Stimulated activated CD4-positive, alpha-beta T cell treated with anti-CD3 and anti-CD28 coated beads, Interleukin-15, amount 100 ng/mL, for 48 hours (primary cell): ENCODE measurements around the gene SHH.
"Not testable (repeated sequence)": the region's sequence is repeated elsewhere in the genome, so short reads cannot be mapped to it uniquely, and the experiment has no call there.

Experiments
- DNase-seq, 2 donors: peaks; one replicate each; pipeline ENCODE4 v3.0.0-alpha.2; 2020; ENCODE audit warnings: low read depth in 2 of 2

The SHH gene

GRCh38 chr7:155842496-155843265, 30.4 kb upstream of the SHH start:
- no peak for DNase-seq

GRCh38 chr7:155840909-155841308, 28.6 kb upstream of the SHH start:
- no peak for DNase-seq

GRCh38 chr7:155840262-155840885, 28.1 kb upstream of the SHH start:
- DNase-seq, result no peak

DNA sequence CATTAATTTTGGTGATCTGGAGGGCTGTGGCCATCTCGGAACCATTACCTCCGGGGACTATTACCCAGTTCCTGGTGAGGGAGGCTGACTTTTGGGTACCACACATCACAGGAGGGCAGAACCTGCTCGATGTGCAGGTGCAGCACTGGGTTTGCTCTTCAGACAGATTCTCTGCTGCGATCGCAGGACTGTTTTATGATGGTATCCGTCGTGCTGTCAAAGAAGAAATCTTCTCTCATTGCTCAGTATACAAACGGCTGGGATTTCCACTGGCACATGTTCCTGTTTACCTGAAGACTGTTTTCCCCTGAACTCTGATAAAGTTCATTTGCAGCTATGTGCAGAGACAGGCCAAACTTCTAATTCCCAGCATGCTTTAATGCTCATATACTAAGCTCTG, 27.2 kb upstream of the SHH start:
- DNase-seq, result no peak

DNA sequence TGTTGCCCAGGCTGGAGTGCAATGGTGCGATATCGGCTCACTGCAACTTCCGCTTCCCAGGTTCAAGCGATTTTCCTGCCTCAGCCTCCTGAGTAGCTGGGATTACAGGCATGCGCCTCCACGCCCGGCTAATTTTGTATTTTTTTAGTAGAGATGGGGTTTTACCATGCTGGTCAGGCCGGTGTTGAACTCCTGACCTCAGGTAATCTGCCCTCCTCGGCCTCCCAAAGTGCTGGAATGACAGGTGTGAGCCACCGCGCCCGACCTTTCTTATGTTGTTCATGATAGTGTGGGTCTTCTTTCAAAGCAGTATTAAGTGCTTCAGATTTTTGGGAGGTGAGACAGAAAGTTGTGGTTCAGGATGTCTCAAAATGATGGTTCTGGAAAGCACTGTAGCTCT, 26.0 kb upstream of the SHH start:
- not testable (repeated sequence) for DNase-seq

DNA sequence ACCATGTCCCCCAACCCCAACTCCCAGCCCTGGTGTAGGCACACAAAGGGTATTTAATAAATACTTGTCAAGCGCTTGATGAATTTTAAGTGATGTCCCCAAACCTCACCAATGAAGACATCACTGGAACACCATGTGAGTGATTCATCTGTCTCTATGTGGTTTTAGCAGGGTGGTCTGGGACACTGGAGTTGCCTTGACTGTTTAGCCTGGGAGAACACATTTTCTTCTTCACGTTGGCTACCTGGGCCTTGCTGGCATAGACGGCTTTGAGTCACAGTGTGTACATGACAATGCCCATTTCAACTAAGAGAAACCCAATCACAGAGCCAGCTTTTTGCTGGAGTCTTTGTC, 24.8 kb upstream of the SHH start:
- DNase-seq, result no peak

DNA sequence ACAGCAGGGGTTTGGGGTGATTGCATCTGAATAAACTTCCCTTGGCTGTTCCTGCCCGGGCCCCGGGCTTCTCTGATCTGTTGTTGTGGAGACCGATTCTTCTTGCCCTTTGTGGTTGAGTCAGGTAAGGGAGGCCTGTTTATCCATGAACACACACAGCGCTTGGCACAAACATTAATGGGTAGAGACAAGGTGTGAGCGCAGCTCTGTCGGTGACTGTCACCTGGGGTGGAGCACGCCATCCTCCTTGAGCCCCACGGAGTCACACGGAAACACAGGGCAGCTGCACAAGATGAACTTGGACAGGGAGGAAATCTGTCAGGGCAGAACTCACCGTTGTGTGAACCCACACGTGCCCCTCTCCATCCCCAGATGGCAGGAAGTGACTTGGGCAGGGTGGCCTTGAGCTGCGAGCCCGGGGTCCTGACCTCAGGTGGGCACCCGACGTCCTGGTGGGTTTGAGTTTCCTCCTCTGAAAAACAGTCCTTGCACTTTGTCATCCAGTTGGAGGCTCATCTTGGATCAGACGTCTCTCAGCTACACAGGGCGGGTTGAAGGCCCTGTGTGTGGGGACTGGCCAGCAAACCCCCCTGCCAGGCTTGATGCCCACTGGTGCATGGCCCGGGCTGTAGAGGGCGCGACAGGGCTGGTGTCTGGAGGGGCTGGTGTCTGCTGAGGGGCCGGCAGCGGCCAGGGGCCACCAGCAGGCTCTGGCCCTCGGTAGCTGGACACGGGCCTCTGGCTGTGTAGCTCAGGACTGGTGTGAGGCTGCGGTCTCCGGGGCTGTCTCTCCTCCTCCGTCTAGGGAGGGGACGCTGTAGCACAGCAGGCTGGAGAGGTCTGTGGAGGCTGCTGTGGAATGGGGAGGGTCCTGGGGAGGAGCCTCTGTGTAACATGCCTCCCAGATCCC, 24.2 kb upstream of the SHH start:
- no peak for DNase-seq

- DNase-seq, result no peak
Observed at GRCh38 chr7:155835446-155836215, 23.4 kb upstream of the SHH start.

GRCh38 chr7:155834486-155835048, 22.3 kb upstream of the SHH start:
- DNase-seq, result no peak

- no peak for DNase-seq
Observed at GRCh38 chr7:155833651-155834050, 21.4 kb upstream of the SHH start.

DNA sequence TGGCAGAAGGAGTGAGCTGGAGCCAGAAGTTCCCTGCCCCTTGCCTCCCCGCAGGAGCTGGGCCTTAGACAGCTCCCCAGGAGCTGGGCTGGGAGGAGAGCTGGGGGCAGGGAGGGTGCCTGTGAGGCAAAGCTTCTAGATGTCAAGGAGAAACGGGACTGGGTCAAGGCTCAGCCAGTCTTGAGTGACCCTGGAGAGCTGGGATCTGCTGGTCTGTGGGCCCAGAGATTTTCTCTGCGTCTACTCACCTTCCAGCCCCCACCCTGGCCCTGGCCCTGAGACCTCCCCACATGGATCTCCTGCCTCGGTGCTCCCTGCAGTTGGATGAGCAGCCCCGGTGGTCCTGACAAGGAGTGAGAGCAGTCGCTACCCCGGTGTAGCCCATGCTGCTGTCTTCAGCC, 20.3 kb upstream of the SHH start:
- DNase-seq, result no peak

GRCh38 chr7:155831807-155832524, 19.7 kb upstream of the SHH start:
- DNase-seq, result no peak

- DNase-seq, result no peak
Observed at GRCh38 chr7:155830961-155831806, 18.9 kb upstream of the SHH start.

DNA sequence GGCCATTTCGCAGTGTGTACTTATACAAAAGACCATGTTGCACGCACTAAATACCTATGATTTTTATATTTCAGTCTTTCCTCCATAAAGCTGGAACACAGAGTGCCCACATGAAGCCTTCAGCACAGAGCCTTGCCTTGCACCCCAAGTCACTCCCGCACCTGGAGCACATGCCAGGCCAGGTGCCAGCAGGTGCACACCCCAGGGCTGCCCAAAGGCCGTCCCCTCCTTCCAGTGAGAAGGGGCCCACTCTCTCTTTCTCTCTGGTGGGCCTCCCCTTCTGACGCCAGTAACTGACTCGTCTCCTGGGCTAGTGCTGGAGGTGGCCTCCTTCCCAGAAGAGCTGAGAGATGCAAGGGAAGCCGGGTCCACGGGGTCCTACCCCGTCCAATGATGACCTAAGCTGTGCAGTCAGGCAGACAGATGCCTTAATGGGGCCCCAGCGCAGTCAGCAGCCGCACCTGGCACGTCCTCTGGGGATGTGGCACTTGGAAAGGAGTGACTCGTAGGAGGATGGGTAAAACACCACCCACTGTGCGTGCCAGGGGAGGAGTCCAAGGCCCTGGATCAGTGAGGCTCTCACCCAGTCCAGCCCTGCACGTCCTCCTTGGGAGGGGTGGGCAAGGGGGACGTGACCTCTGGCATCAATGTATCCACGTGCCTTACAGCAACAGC, 17.7 kb upstream of the SHH start:
- DNase-seq, result no peak

- no peak for DNase-seq
Observed at GRCh38 chr7:155825336-155825735, 13.1 kb upstream of the SHH start.

DNA sequence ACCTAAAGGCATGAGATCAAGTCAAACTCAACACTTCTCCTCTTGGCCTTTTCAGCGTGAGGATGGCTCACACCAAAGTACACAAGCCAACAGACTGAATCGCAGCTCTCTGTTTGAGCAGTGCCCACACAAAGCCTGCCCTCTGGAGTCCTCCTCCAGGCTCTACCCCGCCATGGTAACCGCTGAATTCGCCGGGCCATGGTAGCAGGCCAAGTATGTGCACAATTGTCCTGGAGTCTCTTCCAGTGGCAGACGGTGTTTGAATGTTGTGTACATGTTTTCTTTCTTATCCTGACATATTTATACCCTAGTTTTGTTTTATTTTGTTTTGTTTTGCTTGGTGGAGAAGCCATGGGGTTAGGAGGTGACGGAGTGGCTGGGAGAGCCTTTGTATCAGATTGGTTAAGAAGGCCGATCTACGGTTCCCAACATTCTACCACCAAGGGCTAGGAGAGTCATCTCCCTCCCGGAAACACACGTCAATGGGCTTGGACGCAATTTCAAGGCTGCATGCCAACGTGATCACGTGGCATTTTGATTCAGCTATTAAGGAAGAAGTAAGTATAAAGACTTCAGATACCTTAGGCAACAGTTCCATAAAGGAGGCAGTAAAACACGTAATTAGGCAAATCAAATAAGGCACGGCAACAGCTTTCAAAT, 12.1 kb upstream of the SHH start:
- DNase-seq, result no peak

GRCh38 chr7:155821851-155822250, 9.6 kb upstream of the SHH start:
- DNase-seq, result no peak

DNA sequence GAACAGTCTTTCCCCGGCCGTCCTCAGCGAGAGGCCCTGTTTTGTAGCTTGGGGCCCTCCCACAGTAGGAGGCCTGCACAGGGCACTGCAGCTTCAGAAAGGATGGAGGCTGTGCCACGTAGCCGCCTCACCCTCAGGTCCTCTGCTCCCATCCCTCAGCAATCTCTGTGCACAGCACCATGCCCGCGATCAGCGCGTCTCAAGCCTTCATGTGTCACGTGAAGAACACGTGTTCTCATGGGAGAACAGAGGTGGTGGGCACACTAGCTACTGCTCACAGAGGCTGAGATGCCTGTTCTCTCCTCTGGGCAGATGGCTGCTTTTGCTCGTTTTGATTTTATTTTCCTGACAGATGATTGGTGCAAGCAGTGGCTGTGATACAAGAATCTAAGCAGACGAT, 8.5 kb upstream of the SHH start:
- no peak for DNase-seq

GRCh38 chr7:155820246-155820645, 8.0 kb upstream of the SHH start:
- DNase-seq, result no peak
